WTC11 (cell line): Measurements from ENCODE around the gene SURF2. TPM values are rescaled to one million over a fixed set of nuclear protein-coding genes. Genes with fewer than 3 reads are reported as not detected.

Experiments used
- ATAC-seq: fragments of 200-7000 bp; cut with Tn5 transposase; 2 replicates; pipeline ENCODE4 v1.10.0; 2021; ENCODE audit warnings: mild to moderate bottlenecking, moderate library complexity
- CTCF ChIA-PET: fragments of 300-600 bp; sonication (Branson Sonifier 250); formaldehyde crosslinking; loops from one replicate; lab custom pipeline; 2021; ENCODE audit warnings: antibody characterized with exemption; lab: Charles Lee
- POLR2A ChIA-PET: fragments of 350-600 bp; sonication (Branson Sonifier 250); formaldehyde crosslinking; loops from one replicate; lab custom pipeline; 2021; ENCODE audit warnings: antibody characterized with exemption; lab: Charles Lee
- DNase-seq: peaks from one replicate; pipeline ENCODE4 v3.0.0; 2021; ENCODE audit warnings: low spot score
- H3K27ac Mint-ChIP-seq: 2 replicates; pipeline ENCODE4 v1.8.0; 2021; ENCODE audit warnings: mixed read lengths
- H3K27me3 Mint-ChIP-seq: 2 replicates; pipeline ENCODE4 v1.8.0; 2021; ENCODE audit warnings: low read depth, mild to moderate bottlenecking, moderate library complexity, mixed read lengths
- H3K36me3 Mint-ChIP-seq: 2 replicates; pipeline ENCODE4 v1.8.0; 2021; ENCODE audit warnings: mixed read lengths
- H3K4me1 Mint-ChIP-seq: 2 replicates; pipeline ENCODE4 v1.8.0; 2022; ENCODE audit warnings: mixed read lengths
- H3K4me3 Mint-ChIP-seq: 2 replicates; pipeline ENCODE4 v1.8.0; 2021; ENCODE audit warnings: mild to moderate bottlenecking, moderate library complexity, mixed read lengths
- H3K9me3 Mint-ChIP-seq: 2 replicates; pipeline ENCODE4 v1.8.0; 2021; ENCODE audit warnings: mixed read lengths
- ARID4B ChIP-seq: sonication (generic); formaldehyde crosslinking; IDR thresholded peaks from 2 replicates; pipeline ENCODE4 v1.8.0; 2023; ENCODE audit warnings: missing genetic modification reagents, mild to moderate bottlenecking, borderline replicate concordance
- E2F1 ChIP-seq: sonication (generic); formaldehyde crosslinking; IDR thresholded peaks from 2 replicates; pipeline ENCODE4 v1.8.0; 2022; ENCODE audit warnings: mild to moderate bottlenecking, missing genetic modification reagents
- GRHL2 ChIP-seq: fragments of 250-450 bp; sonication (Bioruptor Pico); IDR thresholded peaks from 2 replicates; pipeline ENCODE4 v1.8.0; 2022; ENCODE audit warnings: mild to moderate bottlenecking, moderate library complexity; ENCODE audit not compliant: insufficient replicate concordance, severe bottlenecking
- JAZF1 ChIP-seq: fragments of 250-450 bp; sonication (Bioruptor Pico); IDR thresholded peaks from 2 replicates; pipeline ENCODE4 v1.9.0; 2021; ENCODE audit warnings: moderate library complexity, mild to moderate bottlenecking, inconsistent platforms
- MLX ChIP-seq: sonication (generic); formaldehyde crosslinking; IDR thresholded peaks from 2 replicates; pipeline ENCODE4 v1.8.1; 2023; ENCODE audit warnings: mild to moderate bottlenecking, missing genetic modification reagents, moderate library complexity
- MYBL2 ChIP-seq: sonication (generic); formaldehyde crosslinking; IDR thresholded peaks from 2 replicates; pipeline ENCODE4 v1.8.1; 2023; ENCODE audit warnings: mild to moderate bottlenecking, moderate library complexity, missing genetic modification reagents
- NFE2L1 ChIP-seq: sonication (generic); formaldehyde crosslinking; IDR thresholded peaks from 2 replicates; pipeline ENCODE4 v1.8.1; 2023; ENCODE audit warnings: missing genetic modification reagents
- NR2C2 ChIP-seq: sonication (generic); formaldehyde crosslinking; IDR thresholded peaks from 2 replicates; pipeline ENCODE4 v1.8.0; 2022; ENCODE audit warnings: mild to moderate bottlenecking, missing genetic modification reagents
- PRDM15 ChIP-seq: sonication (generic); formaldehyde crosslinking; IDR thresholded peaks from 2 replicates; pipeline ENCODE4 v1.8.0; 2022; ENCODE audit warnings: missing genetic modification reagents
- TP53 ChIP-seq: sonication (generic); formaldehyde crosslinking; IDR thresholded peaks from 2 replicates; pipeline ENCODE4 v1.8.1; 2023; ENCODE audit warnings: mild to moderate bottlenecking, missing genetic modification reagents
- USF1 ChIP-seq: sonication (generic); formaldehyde crosslinking; IDR thresholded peaks from 2 replicates; pipeline ENCODE4 v1.8.0; 2022; ENCODE audit warnings: mild to moderate bottlenecking, missing genetic modification reagents
- ZBTB21 ChIP-seq: sonication (generic); formaldehyde crosslinking; IDR thresholded peaks from 2 replicates; pipeline ENCODE4 v1.8.1; 2023; ENCODE audit warnings: mild to moderate bottlenecking, missing genetic modification reagents, borderline replicate concordance
- ZNF416 ChIP-seq: fragments of 250-450 bp; sonication (Bioruptor Pico); IDR thresholded peaks from 2 replicates; pipeline ENCODE4 v1.9.0; 2021; ENCODE audit warnings: mild to moderate bottlenecking, inconsistent platforms
- ZNF423 ChIP-seq: fragments of 250-450 bp; sonication (Bioruptor Pico); IDR thresholded peaks from 2 replicates; pipeline ENCODE4 v2.1.2; 2022; ENCODE audit warnings: mild to moderate bottlenecking, moderate library complexity
- ZSCAN18 ChIP-seq: fragments of 250-450 bp; sonication (Bioruptor Pico); IDR thresholded peaks from 2 replicates; pipeline ENCODE4 v2.1.2; 2022; ENCODE audit warnings: mild to moderate bottlenecking, moderate library complexity
- total RNA-seq: library from RNA; stranded (reverse); gene quantifications from 3 replicates; pipeline ENCODE4 v1.2.3, GENCODE V29; 2021
- TF ChIP-seq, protein P1 (sequence below): fragments of 200-600 bp; IDR thresholded peaks from 2 replicates; pipeline ENCODE4 v1.8.0; 2022; ENCODE audit warnings: antibody characterized with exemption
- TF ChIP-seq, protein P2 (sequence below): sonication (generic); formaldehyde crosslinking; IDR thresholded peaks from 2 replicates; pipeline ENCODE4 v1.8.1; 2023; ENCODE audit warnings: mild to moderate bottlenecking, missing genetic modification reagents, borderline replicate concordance

The SURF2 gene
- total RNA-seq, 1 experiment from 2014 or later: 33.3 TPM

DNA sequence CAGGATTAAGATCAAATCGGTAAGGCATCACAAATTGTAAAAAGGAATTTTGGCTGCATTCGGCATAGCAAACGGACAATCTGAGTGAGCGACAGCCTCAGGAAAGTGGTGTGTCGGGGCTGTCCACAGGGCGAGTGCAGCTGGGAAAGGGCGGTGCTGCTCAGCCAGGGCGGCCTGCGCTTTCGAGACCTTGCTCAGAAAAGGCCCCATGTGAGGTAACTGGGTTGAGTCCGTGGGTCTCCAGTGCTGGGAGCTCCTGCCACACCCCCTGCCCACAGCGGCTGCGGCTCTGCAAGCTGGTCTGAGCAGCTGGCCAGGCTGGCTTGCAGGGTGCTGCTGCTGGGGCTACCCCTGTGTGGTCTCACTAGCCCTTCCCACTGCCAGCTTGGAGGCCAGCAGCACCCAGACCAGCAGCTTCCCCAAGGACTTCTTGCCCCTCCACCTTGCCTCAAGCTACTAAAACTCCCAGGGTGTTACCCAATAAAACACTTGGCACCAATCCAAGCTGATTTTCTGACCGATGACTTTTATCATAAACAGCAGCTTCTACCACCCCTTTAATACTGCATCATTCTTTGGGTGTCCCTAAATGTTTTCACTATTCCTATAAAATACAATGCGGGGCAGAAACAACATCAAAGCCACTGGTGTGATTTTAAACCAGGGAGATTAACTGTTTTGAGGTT lies 6.2 kb downstream of the SURF2 start (continued):
- TF ChIP-seq, protein P1, sequence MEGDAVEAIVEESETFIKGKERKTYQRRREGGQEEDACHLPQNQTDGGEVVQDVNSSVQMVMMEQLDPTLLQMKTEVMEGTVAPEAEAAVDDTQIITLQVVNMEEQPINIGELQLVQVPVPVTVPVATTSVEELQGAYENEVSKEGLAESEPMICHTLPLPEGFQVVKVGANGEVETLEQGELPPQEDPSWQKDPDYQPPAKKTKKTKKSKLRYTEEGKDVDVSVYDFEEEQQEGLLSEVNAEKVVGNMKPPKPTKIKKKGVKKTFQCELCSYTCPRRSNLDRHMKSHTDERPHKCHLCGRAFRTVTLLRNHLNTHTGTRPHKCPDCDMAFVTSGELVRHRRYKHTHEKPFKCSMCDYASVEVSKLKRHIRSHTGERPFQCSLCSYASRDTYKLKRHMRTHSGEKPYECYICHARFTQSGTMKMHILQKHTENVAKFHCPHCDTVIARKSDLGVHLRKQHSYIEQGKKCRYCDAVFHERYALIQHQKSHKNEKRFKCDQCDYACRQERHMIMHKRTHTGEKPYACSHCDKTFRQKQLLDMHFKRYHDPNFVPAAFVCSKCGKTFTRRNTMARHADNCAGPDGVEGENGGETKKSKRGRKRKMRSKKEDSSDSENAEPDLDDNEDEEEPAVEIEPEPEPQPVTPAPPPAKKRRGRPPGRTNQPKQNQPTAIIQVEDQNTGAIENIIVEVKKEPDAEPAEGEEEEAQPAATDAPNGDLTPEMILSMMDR: no peak
- TF ChIP-seq ZBTB21 (CRISPR knock-in tag) (no peak), USF1 (CRISPR knock-in tag) (no peak), NFE2L1 (no peak)

DNA sequence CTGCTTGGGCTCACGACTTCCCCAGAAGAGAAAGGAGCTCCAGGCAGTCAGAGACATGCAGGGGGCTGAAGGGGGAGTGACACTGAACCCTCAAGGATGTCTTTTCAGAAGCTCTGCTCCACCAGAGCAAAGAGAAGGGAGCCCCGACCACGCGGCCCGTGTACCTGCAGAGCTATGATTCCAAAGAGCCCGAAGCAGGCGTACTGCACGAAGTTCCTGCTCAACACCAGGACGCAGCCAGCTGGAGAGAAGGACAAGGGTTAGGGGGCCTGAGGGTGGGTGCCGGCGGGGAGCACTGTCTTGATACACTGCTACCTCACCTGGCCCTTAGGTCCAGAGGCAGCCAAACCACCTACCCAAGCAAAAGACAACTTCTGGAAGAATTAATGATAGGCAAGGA lies 10.1 kb downstream of the SURF2 start:
- H3K27ac Mint-ChIP-seq: no peak overlapping the region
- ChIA-PET POLR2A (no interaction called here), CTCF (interaction anchor here (0.9 to 2.5 kb wide), 4 partner anchors 10 to 120 kb away, joined by 3 to 7 read pairs (median 4); partner anchors contain the start of genes SURF1 and SURF2)
- H3K36me3 Mint-ChIP-seq: peaks cover 64% of the 10 kb centered on the region
- 0 out of 2 replicates have a peak, but pooled peaks cover under 1% of the 10 kb centered on the region for H3K4me1 Mint-ChIP-seq
- ATAC-seq (no peak), DNase-seq (no peak)
- H3K27me3 Mint-ChIP-seq: no peaks in the 10 kb centered on the region
- H3K4me3 Mint-ChIP-seq: no peak overlapping the region
- H3K9me3 Mint-ChIP-seq: no peaks in the 10 kb centered on the region
- TF ChIP-seq MLX (no peak), PRDM15 (no peak), JAZF1 (CRISPR knock-in tag) (no peak), ZNF423 (no peak), ZSCAN18 (no peak), E2F1 (CRISPR knock-in tag) (no peak), NR2C2 (CRISPR knock-in tag) (no peak), TP53 (CRISPR knock-in tag) (no peak), MYBL2 (no peak), ZNF416 (CRISPR knock-in tag) (no peak), GRHL2 (CRISPR knock-in tag) (no peak), ARID4B (CRISPR knock-in tag) (no peak)
- TF ChIP-seq, protein P2, sequence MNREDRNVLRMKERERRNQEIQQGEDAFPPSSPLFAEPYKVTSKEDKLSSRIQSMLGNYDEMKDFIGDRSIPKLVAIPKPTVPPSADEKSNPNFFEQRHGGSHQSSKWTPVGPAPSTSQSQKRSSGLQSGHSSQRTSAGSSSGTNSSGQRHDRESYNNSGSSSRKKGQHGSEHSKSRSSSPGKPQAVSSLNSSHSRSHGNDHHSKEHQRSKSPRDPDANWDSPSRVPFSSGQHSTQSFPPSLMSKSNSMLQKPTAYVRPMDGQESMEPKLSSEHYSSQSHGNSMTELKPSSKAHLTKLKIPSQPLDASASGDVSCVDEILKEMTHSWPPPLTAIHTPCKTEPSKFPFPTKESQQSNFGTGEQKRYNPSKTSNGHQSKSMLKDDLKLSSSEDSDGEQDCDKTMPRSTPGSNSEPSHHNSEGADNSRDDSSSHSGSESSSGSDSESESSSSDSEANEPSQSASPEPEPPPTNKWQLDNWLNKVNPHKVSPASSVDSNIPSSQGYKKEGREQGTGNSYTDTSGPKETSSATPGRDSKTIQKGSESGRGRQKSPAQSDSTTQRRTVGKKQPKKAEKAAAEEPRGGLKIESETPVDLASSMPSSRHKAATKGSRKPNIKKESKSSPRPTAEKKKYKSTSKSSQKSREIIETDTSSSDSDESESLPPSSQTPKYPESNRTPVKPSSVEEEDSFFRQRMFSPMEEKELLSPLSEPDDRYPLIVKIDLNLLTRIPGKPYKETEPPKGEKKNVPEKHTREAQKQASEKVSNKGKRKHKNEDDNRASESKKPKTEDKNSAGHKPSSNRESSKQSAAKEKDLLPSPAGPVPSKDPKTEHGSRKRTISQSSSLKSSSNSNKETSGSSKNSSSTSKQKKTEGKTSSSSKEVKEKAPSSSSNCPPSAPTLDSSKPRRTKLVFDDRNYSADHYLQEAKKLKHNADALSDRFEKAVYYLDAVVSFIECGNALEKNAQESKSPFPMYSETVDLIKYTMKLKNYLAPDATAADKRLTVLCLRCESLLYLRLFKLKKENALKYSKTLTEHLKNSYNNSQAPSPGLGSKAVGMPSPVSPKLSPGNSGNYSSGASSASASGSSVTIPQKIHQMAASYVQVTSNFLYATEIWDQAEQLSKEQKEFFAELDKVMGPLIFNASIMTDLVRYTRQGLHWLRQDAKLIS: no peak
